GM19240 (cell line): Measurements from ENCODE around the gene CHST2.

Experiments used
- DNase-seq: peaks from one replicate; pipeline ENCODE4 v3.0.0; 2011; ENCODE audit warnings: low spot score; ENCODE audit not compliant: insufficient read length

Gene CHST2

DNA sequence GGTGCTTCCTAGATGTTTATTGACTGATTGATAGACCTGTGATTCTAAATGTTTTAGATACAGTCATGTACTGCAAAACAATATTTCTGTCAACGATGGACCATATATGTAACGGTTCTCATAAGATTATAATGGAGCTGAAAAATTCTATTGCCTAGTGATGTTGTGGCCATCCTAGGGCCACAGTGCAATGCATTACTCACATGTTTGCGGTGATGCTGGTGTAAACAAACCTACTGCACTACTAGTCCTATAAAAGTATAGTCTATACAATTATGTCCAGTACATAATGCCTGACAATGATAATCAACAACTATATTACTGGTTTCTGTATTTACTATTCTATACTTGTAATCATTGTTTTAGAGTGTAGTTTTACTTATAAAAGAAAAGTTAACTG is 46.8 kb downstream of the CHST2 start:
- DNase-seq, result no peak

DNA sequence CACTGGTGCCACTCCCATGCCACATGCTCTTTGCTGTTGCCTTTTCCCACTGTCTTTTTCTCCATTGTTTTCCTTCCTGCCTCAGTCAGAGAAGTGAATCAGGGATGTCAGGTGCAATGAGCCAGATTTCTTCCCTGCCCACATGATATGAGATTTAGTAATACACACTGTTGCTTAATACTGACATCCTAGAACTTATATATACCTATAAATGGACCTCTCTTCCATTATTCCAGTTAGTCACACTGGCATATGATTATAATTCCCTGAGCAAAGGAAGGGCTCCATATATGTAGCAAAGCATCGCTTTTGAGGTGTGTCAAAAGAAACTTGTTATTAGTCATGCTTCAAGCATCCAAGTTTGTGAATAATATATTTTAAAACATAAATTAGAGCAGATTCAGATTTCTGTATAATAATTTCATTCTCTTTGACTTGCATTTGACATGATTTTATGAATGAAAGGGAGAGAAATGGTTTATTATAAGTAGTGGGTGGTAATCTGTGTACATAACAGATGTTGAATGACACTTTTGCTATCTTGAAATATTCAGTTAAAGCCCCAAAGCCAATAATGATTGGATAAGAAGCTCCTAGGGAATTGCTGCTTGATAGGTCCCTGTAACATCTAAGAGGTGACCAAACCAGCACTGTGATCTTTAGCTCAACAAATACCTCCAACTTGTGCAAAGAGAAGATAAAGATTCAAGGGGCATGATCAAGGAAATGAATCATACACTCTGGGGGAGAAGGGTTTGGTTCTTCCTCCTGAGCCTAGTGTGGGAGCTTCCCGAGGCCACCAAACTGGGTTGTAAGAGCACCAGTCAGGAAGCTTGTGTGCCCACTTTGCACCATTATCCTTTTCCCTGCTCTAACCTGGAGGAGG is 48.6 kb downstream of the CHST2 start:
- no peak for DNase-seq

GRCh38 chr3:143168855-143169192 is 49.3 kb downstream of the CHST2 start:
- DNase-seq, result no peak

GRCh38 chr3:143170074-143170473 is 50.5 kb downstream of the CHST2 start:
- DNase-seq, result no peak

DNA sequence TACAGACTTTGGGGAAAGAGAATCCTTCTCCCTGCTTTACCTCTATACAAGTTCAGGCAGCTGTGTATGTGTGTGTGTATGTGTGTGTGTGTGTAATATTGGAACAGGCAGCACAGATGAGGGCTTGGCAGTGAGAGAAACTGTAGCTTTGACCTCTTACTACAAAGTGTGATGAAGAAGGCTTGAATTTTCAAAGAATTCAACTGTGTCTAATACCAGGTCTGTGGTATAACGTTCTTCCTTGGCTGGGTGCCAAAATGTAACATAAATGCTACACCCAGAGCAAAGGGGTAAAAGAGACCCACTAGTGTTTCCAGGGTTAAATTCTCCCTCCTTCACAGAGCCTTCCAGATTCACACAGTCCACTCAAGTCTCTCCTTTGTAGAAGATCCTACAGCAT is 51.1 kb downstream of the CHST2 start:
- no peak for DNase-seq

GRCh38 chr3:143171141-143171980 is 51.8 kb downstream of the CHST2 start:
- DNase-seq, result peak; percentile 15

GRCh38 chr3:143172062-143172794 is 52.7 kb downstream of the CHST2 start:
- DNase-seq, result no peak

GRCh38 chr3:143172795-143173145 is 53.2 kb downstream of the CHST2 start:
- no peak for DNase-seq

DNA sequence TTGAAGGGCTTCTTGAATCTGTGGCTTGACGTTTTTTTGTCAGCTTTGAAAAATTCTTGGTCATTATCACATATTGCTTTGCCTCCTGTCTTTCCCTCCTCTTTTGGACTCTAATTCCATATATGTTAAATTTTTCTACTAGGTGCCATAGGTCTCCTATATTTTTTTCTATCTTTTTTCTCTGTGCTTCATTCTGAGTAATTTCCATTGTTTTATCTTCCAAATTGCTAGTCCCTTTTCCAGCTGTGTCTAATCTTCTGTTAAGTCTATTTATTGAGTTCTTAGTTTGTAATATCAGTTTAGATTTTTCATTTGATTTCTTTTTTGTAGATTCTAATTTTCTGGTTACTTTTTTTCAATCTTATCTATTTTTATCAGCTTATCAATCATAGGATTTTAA is 53.7 kb downstream of the CHST2 start:
- DNase-seq, result no peak
